Activated naive CD8-positive, alpha-beta T cell treated with anti-CD3 and anti-CD28 coated beads, Interleukin-2, amount 50 U/mL, for 24 hours (primary cell): ENCODE measurements around the gene OTOGL.

Source experiments
- ATAC-seq: fragments of 150-1000 bp; cut with Tn5 transposase; one replicate; pipeline ENCODE4 v1.10.0; 2021
- DNase-seq: peaks from one replicate; pipeline ENCODE4 v3.0.0; 2021
- H3K27ac Mint-ChIP-seq: one replicate; pipeline ENCODE4 v1.8.0; 2021; ENCODE audit warnings: mild to moderate bottlenecking, mixed read lengths
- H3K27me3 Mint-ChIP-seq: one replicate; pipeline ENCODE4 v1.8.0; 2021; ENCODE audit warnings: mixed read lengths
- H3K36me3 Mint-ChIP-seq: one replicate; pipeline ENCODE4 v1.8.0; 2021; ENCODE audit warnings: low read depth, mixed read lengths
- H3K4me1 Mint-ChIP-seq: one replicate; pipeline ENCODE4 v1.8.0; 2021; ENCODE audit warnings: mixed read lengths
- H3K4me3 Mint-ChIP-seq: one replicate; pipeline ENCODE4 v1.8.0; 2021; ENCODE audit warnings: mild to moderate bottlenecking, moderate library complexity, mixed read lengths
- H3K9me3 Mint-ChIP-seq: one replicate; pipeline ENCODE4 v1.8.0; 2021; ENCODE audit warnings: mixed read lengths

Gene OTOGL

DNA sequence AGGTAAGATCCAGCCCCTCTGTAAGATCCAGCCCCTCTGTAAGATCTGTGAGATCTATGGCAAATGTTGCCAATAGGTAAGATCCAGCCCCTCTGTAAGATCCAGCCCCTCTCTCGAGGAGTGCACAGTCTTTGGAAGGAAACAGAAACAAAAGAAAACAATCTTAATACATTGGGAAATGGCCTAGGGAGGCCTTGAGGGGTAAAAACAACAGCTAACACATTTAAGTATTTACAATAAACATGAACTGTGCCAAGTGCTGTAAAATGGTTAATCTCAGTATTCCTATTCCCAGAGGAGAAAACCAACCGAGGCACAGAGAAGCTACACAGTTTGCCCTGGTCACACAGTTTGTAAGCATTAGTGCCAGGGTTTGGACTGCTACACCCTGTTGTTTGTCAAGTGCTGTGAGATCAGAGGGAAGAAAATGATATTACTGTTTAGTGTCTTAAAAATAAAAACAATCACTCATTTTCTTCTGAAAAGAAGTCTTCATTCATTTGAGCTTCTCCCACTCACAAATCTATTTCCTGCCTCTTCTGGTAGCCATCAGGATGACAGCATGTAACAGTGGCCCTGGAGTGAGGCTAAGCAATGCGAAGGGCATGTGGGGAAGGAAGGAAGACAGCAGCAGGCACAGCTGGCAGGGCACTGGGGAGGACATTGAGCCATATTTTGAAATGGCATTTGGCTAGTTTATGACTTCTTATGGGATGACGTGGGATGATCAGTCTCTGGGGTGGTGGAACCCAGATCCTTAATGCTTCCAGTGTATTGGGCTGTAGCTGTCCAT lies 226.0 kb downstream of the OTOGL start:
- ATAC-seq (no peak), DNase-seq (no peak)
- no peaks in the 10 kb centered on the region for H3K36me3 Mint-ChIP-seq
- no peaks in the 10 kb centered on the region for H3K9me3 Mint-ChIP-seq
- H3K4me1 Mint-ChIP-seq: no peaks in the 10 kb centered on the region
- H3K27me3 Mint-ChIP-seq: peaks cover 2% of the 10 kb centered on the region
- no peak overlapping the region for H3K27ac Mint-ChIP-seq
- no peak overlapping the region for H3K4me3 Mint-ChIP-seq

DNA sequence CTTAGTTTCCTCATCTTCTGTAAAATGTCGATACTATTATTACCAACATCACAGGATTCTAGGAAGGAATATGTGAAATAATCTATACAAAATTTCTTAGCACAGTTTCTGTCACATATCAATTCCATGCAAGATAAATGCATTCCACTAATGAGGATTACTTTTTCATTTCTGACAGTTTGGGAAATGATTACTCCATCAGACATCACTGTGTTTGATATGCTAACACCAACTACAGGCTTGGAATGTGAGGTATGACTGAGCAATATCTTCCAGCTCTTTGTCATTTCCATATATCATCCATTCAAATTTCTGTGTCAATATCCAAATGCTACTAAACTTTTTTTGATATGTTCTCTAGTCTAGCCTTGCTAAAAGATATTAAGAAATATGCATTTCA lies 233.5 kb downstream of the OTOGL start:
- Mint-ChIP-seq H3K4me3 (no peak overlapping the region), H3K9me3 (no peaks in the 10 kb centered on the region), H3K36me3 (no peaks in the 10 kb centered on the region), H3K4me1 (no peaks in the 10 kb centered on the region), H3K27me3 (no peaks in the 10 kb centered on the region), H3K27ac (no peak overlapping the region)
- DNase-seq (no peak), ATAC-seq (no peak)

DNA sequence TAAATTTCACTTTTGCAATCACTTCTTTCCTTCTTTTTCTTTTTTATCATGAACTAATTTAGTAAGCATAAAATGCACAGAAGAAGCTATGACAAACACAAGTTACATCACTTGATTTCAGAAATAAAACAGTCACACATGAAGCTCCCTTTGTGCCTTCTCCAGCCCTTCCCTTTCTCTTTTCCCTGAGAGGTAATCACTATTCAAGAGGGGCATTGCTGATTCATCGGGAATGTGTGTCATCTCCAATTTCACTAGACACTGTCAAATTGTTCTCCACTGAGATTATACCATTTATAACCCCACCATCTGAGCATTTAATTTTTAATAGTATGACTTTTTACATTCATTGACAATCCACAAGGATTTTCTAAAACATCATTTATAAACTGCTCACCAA lies 253.1 kb downstream of the OTOGL start:
- no peak for ATAC-seq
- peaks cover 9% of the 10 kb centered on the region for H3K9me3 Mint-ChIP-seq
- H3K4me3 Mint-ChIP-seq: no peak overlapping the region
- DNase-seq: no peak
- H3K36me3 Mint-ChIP-seq: no peaks in the 10 kb centered on the region
- no peak overlapping the region for H3K27ac Mint-ChIP-seq
- no peaks in the 10 kb centered on the region for H3K4me1 Mint-ChIP-seq
- H3K27me3 Mint-ChIP-seq: no peaks in the 10 kb centered on the region

DNA sequence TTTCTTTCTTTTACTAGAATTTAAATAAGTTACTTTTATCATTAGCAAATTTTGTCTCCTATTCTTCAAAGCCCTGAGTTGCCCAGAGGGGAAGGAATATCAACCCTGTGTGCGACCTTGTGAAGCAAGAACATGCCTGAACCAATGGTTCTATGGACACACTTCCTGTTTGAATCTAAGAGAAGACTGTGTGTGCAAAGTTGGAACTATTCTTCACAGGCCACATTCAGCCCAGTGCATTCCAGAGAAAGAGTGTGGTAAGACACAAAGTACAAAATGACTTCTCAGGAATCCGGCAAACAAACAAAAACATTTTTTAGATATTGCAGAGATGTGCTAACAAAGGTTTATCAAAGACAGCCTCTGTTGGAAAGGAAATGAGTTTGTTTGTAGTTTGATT lies 253.9 kb downstream of the OTOGL start:
- H3K4me3 Mint-ChIP-seq: no peak overlapping the region
- ATAC-seq (no peak), DNase-seq (no peak)
- H3K27ac Mint-ChIP-seq: no peak overlapping the region
- no peaks in the 10 kb centered on the region for H3K36me3 Mint-ChIP-seq
- no peaks in the 10 kb centered on the region for H3K27me3 Mint-ChIP-seq
- peaks cover 4% of the 10 kb centered on the region for H3K9me3 Mint-ChIP-seq
- no peaks in the 10 kb centered on the region for H3K4me1 Mint-ChIP-seq

DNA sequence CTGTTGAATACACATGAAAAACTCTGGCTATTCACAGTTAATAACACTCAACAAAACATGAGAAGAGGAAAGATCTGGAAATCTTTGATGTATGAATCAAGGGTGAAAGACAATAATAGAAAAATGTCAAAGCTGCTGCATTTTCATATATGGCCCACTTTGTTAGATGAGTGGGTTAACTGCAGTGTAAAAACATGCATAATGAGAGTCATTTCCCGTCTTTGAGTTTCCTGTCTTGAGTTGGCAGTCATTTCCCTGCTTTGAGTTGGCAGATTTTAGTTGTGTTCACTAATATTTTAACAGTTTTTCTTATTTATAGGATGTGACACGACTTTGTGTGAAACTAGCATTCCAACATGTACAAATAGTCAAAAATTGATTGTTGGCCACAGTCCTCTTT lies 256.8 kb downstream of the OTOGL start:
- H3K27me3 Mint-ChIP-seq: no peaks in the 10 kb centered on the region
- no peak for ATAC-seq
- H3K4me3 Mint-ChIP-seq: no peak overlapping the region
- DNase-seq: no peak
- no peaks in the 10 kb centered on the region for H3K9me3 Mint-ChIP-seq
- no peaks in the 10 kb centered on the region for H3K36me3 Mint-ChIP-seq
- no peaks in the 10 kb centered on the region for H3K4me1 Mint-ChIP-seq
- H3K27ac Mint-ChIP-seq: no peak overlapping the region

DNA sequence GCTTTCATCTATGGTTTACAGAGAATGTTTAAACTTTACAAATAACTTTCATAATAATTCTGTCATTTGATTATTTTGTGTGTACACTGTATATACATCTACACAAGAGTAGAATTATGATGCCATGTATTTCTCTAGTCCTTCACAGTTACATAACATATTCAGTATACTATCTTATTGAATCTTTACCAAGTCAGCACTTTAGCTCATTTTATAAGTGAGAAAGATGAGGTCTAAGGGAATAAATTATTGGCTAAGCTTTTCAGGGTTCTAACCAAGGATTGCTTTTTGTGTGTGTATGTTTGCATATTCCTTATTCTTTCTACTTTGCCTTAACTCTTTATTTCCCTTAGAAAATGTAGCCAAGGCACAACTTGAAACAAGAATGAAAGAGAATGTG lies 260.4 kb downstream of the OTOGL start:
- no peak for ATAC-seq

DNA sequence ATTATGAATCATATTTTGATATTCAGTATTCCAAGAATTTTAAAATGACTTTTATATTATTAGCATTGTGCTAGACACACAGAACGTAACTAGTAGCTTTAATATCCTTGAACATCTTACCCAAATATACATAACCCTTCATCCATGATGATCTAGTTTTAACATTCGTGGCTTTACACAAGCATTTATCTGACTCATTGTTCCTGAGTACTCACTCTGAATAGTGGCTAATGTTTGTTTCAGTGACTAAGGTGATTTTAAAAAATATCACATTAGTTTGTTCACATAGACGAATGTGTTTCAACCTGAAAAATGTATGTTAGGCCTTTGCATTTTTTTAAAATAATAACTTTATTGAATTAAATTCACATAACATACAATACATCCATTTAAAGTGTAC lies 264.7 kb downstream of the OTOGL start:
- no peak overlapping the region for H3K4me3 Mint-ChIP-seq
- no peaks in the 10 kb centered on the region for H3K4me1 Mint-ChIP-seq
- ATAC-seq (no peak), DNase-seq (no peak)
- H3K27ac Mint-ChIP-seq: no peak overlapping the region
- no peaks in the 10 kb centered on the region for H3K36me3 Mint-ChIP-seq
- H3K27me3 Mint-ChIP-seq: no peaks in the 10 kb centered on the region
- H3K9me3 Mint-ChIP-seq: peaks cover 4% of the 10 kb centered on the region

More for the DNA sequence above, 260.4 kb downstream of the OTOGL start:
- Mint-ChIP-seq H3K4me1 (no peaks in the 10 kb centered on the region), H3K27ac (no peak overlapping the region), H3K27me3 (no peaks in the 10 kb centered on the region), H3K9me3 (peaks cover 4% of the 10 kb centered on the region), H3K4me3 (no peak overlapping the region), H3K36me3 (no peaks in the 10 kb centered on the region)
- no peak for DNase-seq

DNA sequence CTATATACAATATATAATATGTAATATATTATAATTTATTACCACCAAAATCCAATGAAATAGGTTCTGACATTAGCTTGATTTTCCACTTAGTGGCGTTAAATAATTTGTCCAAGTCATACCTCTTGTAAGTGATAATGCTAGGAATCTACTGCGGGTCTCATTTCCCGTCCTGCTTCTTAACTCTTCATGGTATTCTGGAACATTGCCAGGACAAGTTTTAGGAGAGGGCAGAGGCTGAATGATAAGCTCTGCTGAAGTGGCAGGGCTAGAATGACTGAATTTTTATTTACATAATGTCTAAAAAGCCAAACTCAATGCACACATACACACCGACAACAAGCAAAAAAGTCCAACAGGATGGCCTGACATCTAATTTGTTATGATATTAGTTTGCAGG lies 274.3 kb downstream of the OTOGL start:
- Mint-ChIP-seq H3K4me1 (no peaks in the 10 kb centered on the region), H3K36me3 (no peaks in the 10 kb centered on the region), H3K27ac (no peak overlapping the region), H3K9me3 (no peaks in the 10 kb centered on the region), H3K27me3 (no peaks in the 10 kb centered on the region), H3K4me3 (no peak overlapping the region)
- DNase-seq (no peak), ATAC-seq (no peak)

DNA sequence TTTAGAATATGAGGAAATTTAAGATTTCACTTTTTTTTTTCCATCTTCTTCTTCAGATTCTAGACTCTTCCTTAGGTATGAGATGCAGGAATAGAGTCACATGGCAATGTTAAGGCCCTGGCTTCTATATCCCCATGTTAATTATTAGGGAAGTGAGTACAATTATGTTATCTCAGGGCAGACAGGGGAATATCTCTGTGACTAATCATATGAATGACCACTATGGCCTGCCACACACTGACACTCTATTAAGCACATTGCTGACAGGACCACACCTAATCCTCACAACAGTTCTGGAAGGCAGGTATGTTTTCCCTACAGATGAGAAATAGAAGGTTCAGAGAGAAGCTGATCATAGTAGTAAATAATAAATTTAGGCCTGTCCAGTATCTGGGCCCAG lies 275.3 kb downstream of the OTOGL start:
- Mint-ChIP-seq H3K4me3 (no peak overlapping the region), H3K4me1 (no peaks in the 10 kb centered on the region), H3K27ac (no peak overlapping the region), H3K36me3 (no peaks in the 10 kb centered on the region), H3K9me3 (no peaks in the 10 kb centered on the region), H3K27me3 (no peaks in the 10 kb centered on the region)
- DNase-seq (no peak), ATAC-seq (no peak)

DNA sequence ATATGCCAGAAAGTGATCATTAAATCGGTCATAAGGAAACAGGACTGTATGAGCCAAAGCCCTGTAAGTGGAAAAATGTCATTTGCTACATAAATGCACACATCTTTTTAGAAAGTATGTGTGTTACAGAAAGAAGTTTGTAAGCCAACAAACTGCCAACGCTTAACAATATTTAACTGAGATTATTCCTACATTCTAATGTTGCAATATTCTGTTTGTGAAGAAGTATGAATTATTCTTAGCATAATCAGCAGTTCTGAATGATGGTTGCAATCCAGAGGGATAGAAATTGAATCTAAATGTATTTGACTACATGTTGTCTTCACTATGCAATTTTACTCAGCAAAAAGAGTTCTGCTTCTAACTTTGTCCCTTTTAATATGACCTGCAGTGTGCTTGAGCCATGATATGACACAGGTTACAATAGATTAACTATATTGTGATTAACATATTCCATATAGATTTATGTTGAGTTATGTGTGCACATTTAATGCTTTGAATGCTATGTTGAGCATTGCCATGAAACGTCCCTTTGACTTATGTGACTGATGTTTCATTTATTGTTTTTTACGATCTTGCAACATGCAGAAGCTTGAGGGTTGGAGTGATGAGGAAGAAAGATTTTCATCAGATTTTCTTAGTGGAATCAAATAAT lies 277.9 kb downstream of the OTOGL start:
- no peaks in the 10 kb centered on the region for H3K9me3 Mint-ChIP-seq
- no peak overlapping the region for H3K27ac Mint-ChIP-seq
- DNase-seq (no peak), ATAC-seq (no peak)
- no peaks in the 10 kb centered on the region for H3K27me3 Mint-ChIP-seq
- no peaks in the 10 kb centered on the region for H3K4me1 Mint-ChIP-seq
- H3K4me3 Mint-ChIP-seq: no peak overlapping the region
- H3K36me3 Mint-ChIP-seq: no peaks in the 10 kb centered on the region

DNA sequence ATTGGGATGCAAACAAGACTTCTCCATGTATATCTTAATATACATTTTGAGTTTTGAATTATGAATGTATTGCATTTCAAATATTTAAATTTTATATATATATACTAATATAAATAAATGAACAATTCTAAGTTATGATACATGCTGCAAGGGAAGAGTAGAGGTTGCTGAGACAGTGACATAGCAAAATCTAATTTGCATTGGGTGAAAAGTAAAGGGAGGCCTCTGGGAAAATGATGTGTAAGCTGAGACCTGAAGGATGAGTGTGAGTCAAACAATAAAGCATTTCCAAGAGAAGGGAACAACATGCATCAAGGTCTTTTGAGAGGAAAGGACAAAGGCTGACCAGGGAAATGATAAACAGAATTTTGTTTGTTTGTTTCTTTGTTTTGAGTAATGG lies 281.8 kb downstream of the OTOGL start:
- Mint-ChIP-seq H3K4me1 (no peaks in the 10 kb centered on the region), H3K27ac (no peak overlapping the region), H3K9me3 (no peaks in the 10 kb centered on the region), H3K36me3 (no peaks in the 10 kb centered on the region), H3K4me3 (no peak overlapping the region), H3K27me3 (no peaks in the 10 kb centered on the region)
- DNase-seq: no peak
- ATAC-seq: no peak

DNA sequence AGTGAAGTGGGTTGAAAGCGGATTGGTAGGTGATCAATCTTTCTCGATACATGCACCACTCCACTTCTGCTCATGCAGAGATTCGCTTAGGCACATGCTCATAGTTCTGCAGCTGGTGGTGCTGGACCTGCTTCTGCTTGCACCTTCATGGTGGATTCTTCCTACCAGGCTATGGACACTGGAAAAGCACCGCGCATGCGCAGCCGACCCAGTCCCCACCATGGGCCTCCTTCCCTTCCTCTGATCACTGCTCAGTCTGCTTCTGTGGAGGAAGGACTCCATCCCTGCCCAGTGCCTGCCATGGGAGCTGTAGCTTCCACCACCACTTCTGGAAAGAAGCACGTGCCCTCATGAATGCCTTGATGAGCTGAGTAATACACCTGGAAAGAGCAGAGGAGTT lies 282.9 kb downstream of the OTOGL start:
- H3K4me1 Mint-ChIP-seq: no peaks in the 10 kb centered on the region
- no peaks in the 10 kb centered on the region for H3K36me3 Mint-ChIP-seq

DNA sequence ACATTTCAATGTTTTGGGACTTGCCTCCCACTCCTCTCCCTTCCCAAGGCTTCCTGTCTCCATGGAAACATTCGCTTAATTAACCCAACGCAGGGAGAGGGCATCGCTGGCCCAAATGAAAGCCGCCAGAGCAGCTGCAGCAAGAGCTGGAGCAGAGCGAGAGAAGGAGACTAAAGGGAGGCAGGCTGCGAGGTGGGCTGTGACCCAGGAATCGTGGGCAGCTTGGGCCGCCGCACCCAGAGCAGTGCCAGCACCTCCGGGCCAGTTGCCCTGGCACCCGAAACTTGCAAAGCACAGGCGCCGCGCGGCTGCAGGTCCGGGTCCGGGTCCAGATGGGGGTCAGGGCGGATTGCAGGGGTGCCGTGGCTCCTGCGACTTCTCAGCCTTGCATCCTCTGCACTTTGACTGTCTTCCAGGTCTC lies 301.2 kb downstream of the OTOGL start:
- no peak for DNase-seq
- H3K4me1 Mint-ChIP-seq: no peaks in the 10 kb centered on the region
- ATAC-seq: no peak
- no peaks in the 10 kb centered on the region for H3K36me3 Mint-ChIP-seq
- peaks cover 10% of the 10 kb centered on the region for H3K27me3 Mint-ChIP-seq
- H3K4me3 Mint-ChIP-seq: no peak overlapping the region
- no peak overlapping the region for H3K27ac Mint-ChIP-seq
- H3K9me3 Mint-ChIP-seq: peaks cover 3% of the 10 kb centered on the region

More for the DNA sequence above, 282.9 kb downstream of the OTOGL start:
- Mint-ChIP-seq H3K27me3 (no peaks in the 10 kb centered on the region), H3K9me3 (no peaks in the 10 kb centered on the region), H3K27ac (no peak overlapping the region), H3K4me3 (no peak overlapping the region)
- ATAC-seq (no peak), DNase-seq (no peak)

DNA sequence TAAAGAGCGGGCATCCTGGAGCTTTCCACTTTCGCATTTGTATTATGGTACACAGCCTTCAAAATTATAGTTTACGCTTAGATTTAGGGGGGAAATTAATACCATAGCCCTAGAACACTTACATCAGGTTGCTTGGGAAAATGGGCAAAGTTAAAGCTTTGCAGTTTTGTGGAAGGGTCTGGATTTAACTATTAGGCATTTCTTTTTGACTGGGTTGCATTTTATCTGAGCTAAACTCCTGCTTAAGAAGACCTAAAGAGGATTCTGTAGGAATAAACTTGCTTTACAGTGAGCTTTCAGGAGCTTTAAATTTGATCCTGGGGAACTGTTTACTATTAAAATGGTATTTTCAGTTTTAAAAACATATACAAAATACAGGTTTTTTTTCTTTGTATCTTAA lies 301.9 kb downstream of the OTOGL start:
- Mint-ChIP-seq H3K36me3 (no peaks in the 10 kb centered on the region), H3K27me3 (peaks cover 10% of the 10 kb centered on the region), H3K4me1 (no peaks in the 10 kb centered on the region), H3K27ac (no peak overlapping the region), H3K9me3 (peaks cover 3% of the 10 kb centered on the region), H3K4me3 (no peak overlapping the region)
- DNase-seq (no peak), ATAC-seq (no peak)

DNA sequence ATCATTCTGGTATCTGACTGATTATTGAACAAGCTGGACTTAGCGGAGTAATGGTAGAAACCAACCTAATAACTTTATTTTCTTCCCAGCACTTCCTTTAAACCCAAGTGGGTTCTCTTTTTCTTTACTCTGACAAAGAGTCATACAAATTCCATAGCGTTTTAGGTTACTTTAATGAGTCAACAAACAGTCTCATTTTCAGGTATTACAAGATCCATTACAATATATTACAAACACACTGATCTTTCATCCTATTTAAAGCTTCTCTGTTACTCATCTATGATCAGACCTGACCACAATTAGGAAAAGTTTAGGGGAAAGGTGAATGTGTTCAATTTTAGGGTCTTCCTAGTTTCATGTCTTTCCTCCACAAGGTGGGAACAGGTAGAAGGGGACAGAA lies 305.3 kb downstream of the OTOGL start:
- Mint-ChIP-seq H3K4me1 (no peaks in the 10 kb centered on the region), H3K9me3 (peaks cover 3% of the 10 kb centered on the region), H3K27ac (no peak overlapping the region), H3K36me3 (no peaks in the 10 kb centered on the region), H3K27me3 (peaks cover 9% of the 10 kb centered on the region), H3K4me3 (no peak overlapping the region)
- no peak for DNase-seq
- no peak for ATAC-seq
